NCI-H2171 treated with DMSO at 0.1 percent for 48 hours (cell line): Measurements from ENCODE around the gene SMAD3.
A peak's percentile ranks its signal among the peaks of the same experiment; 100 is the strongest.

Experiments used
- DNase-seq: peaks from one replicate; lab custom pipeline; 2025; lab: John Stamatoyannopoulos, UW

SMAD3 gene

GRCh38 chr15:67164401-67164791 is 99.0 kb downstream of the SMAD3 start:
- no peak for DNase-seq

- DNase-seq: no peak
These were observed 99.4 kb downstream of the SMAD3 start for GRCh38 chr15:67164811-67165253.

GRCh38 chr15:67165254-67166253 is 100.2 kb downstream of the SMAD3 start:
- DNase-seq: no peak

- DNase-seq: no peak
These were observed 101.0 kb downstream of the SMAD3 start for GRCh38 chr15:67166280-67167009.

- no peak for DNase-seq
These were observed 101.7 kb downstream of the SMAD3 start for GRCh38 chr15:67167091-67167490.

GRCh38 chr15:67168694-67169093 is 103.3 kb downstream of the SMAD3 start:
- no peak for DNase-seq

- DNase-seq: peak; percentile 45
These were observed 104.9 kb downstream of the SMAD3 start for GRCh38 chr15:67170143-67170925.

GRCh38 chr15:67171471-67171870 is 106.1 kb downstream of the SMAD3 start:
- no peak for DNase-seq

GRCh38 chr15:67172172-67172571 is 106.8 kb downstream of the SMAD3 start:
- DNase-seq: no peak

GRCh38 chr15:67173005-67173404 is 107.6 kb downstream of the SMAD3 start:
- no peak for DNase-seq

GRCh38 chr15:67173786-67174185 is 108.4 kb downstream of the SMAD3 start:
- DNase-seq: no peak

- no peak for DNase-seq
These were observed 109.0 kb downstream of the SMAD3 start for GRCh38 chr15:67174446-67174845.

GRCh38 chr15:67174864-67175573 is 109.6 kb downstream of the SMAD3 start:
- peak; percentile 35 for DNase-seq

GRCh38 chr15:67175643-67176071 is 110.3 kb downstream of the SMAD3 start:
- DNase-seq: no peak

GRCh38 chr15:67176195-67176971 is 111.0 kb downstream of the SMAD3 start:
- peak; percentile 53 for DNase-seq

GRCh38 chr15:67177752-67178151 is 112.3 kb downstream of the SMAD3 start:
- no peak for DNase-seq

GRCh38 chr15:67178569-67179210 is 113.3 kb downstream of the SMAD3 start:
- no peak for DNase-seq

- DNase-seq: no peak
These were observed 114.1 kb downstream of the SMAD3 start for GRCh38 chr15:67179411-67179995.

- DNase-seq: no peak
These were observed 114.6 kb downstream of the SMAD3 start for GRCh38 chr15:67180035-67180434.
